ENCODE data around the gene AACS. TPM values are rescaled to one million over a fixed set of nuclear protein-coding genes. Genes with fewer than 3 reads are reported as not detected.
"Not testable (repeated sequence)": the region's sequence is repeated elsewhere in the genome, so short reads cannot be mapped to it uniquely, and the experiment has no call there.

The AACS gene
- total RNA-seq, 1 donor from 2014 or later = 21.7 TPM

DNA sequence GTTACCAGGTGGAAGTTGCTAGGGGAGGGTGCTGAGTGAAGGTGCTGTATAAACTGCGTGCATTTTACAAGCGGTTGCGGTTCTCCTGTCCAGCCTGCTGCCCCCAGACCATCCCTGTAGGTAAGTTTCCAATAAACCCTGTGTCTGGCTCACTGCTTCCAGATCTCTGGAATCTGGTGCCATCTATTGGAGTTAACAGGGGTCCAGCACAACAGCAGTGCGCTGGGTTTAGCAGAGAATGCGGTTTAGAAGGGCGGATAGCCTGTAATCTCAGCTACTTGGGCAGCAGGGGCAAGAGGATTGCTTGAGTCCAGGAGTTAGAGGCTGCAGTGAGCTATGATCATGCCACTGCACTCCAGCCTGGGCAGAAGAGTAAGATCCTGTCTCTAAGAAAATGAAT lies 4.9 kb downstream of the AACS start:
- Histone ChIP-seq H3K27me3 (ENCODE audit: low read depth) (no peaks in the 10 kb centered on the region), H3K4me1 (peaks cover 6% of the 10 kb centered on the region), H3K27ac (no peak overlapping the region), H3K9me3 (no peaks in the 10 kb centered on the region), H3K4me3 (no peak overlapping the region), H3K36me3 (no peaks in the 10 kb centered on the region)
- intact Hi-C loops (cut with DNase I) = no loop called here
- ATAC-seq (no peak), DNase-seq (no peak)
- TF ChIP-seq, protein P1, sequence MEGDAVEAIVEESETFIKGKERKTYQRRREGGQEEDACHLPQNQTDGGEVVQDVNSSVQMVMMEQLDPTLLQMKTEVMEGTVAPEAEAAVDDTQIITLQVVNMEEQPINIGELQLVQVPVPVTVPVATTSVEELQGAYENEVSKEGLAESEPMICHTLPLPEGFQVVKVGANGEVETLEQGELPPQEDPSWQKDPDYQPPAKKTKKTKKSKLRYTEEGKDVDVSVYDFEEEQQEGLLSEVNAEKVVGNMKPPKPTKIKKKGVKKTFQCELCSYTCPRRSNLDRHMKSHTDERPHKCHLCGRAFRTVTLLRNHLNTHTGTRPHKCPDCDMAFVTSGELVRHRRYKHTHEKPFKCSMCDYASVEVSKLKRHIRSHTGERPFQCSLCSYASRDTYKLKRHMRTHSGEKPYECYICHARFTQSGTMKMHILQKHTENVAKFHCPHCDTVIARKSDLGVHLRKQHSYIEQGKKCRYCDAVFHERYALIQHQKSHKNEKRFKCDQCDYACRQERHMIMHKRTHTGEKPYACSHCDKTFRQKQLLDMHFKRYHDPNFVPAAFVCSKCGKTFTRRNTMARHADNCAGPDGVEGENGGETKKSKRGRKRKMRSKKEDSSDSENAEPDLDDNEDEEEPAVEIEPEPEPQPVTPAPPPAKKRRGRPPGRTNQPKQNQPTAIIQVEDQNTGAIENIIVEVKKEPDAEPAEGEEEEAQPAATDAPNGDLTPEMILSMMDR (IDR thresholded peaks at IDR 0.05) = no peak

DNA sequence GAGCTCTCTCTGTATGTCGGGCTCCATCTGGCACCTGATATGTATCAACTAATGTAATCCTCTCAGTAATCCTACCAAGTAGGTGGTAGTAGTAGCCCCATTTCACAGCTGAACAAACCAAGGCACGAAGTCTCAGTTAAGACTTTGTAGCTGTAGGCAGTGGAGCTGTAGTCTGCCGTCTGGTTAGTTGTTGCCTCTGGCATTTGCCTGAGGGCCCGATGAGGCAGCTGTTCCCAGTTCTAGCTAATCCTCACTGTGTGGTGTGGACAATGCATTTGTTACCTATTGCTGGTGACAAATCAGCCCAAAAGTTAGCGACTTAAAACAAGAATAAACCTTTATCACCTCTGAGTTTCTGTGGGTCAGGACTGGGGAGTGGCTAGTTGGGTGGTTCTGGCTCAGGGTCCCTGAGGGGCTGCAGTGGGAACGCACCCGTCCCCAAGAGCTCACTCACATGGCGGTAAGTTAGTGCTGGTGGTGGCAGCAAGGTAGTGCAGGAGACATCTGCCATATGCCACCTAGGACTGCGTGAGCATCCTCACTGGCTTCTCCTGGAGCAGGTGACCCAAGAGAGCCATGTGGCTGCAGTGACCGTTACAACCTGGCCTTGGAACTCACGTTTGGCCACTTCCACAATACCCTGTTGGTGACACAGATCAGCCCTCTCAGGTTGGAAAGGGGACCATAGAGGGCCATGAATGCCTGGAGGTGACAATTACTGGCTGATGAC lies 5.6 kb downstream of the AACS start:
- TF ChIP-seq, protein P1 (IDR thresholded peaks at IDR 0.05) = no peak
- intact Hi-C loops (cut with DNase I) = no loop called here
- Histone ChIP-seq H3K27ac (no peak overlapping the region), H3K4me1 (peaks cover 2% of the 10 kb centered on the region), H3K36me3 (peaks cover 3% of the 10 kb centered on the region), H3K27me3 (ENCODE audit: low read depth) (no peaks in the 10 kb centered on the region), H3K4me3 (no peak overlapping the region), H3K9me3 (no peaks in the 10 kb centered on the region)
- no peak for DNase-seq
- no peak for ATAC-seq

DNA sequence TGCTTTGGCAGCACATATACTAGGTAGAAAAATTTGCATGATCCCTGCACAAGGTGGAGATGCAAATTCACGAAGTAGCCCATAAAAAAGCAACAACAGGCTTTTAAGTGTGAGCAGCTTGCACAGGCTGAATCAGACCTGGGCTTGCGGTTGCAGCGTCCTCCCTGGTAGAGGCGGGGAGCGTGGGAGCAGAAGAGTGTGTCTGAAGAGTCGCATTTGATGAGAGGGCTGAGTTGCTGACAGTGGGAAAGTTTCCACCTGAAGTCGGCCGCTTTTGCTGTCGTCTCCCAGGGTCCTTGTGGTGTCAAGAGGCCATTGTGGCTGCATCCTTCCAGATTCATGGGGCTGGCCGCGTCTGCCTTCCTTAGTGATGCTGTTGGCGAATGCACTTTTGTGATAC lies 6.2 kb downstream of the AACS start:
- DNase-seq = no peak
- ATAC-seq = no peak
- intact Hi-C loops (cut with DNase I) = no loop called here
- Histone ChIP-seq H3K27me3 (ENCODE audit: low read depth) (no peaks in the 10 kb centered on the region), H3K4me1 (no peaks in the 10 kb centered on the region), H3K9me3 (no peaks in the 10 kb centered on the region), H3K27ac (no peak overlapping the region), H3K36me3 (peaks cover 9% of the 10 kb centered on the region), H3K4me3 (no peak overlapping the region)
- TF ChIP-seq, protein P1 (IDR thresholded peaks at IDR 0.05) = no peak

DNA sequence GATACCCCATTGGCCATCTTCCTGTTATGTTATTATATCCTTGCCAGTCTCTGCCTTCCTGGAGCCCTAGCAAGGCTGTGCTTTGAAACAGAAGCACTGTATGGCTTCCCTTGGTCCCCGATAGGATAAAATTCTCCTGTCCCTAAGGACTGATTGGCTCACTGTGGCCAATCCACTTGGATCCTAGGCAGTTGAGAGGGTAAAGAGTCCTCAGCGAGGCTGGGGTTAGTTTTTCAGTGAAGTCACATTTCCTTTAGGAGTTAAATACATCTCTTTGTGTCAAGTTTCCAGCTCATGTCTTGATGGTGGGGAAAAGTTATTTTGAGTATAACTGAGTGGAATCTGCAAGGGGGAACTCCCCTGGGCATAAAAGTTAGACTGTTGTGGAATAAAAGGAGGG lies 7.3 kb downstream of the AACS start:
- peaks cover 15% of the 10 kb centered on the region for H3K36me3 ChIP-seq
- intact Hi-C loops (cut with DNase I) = no loop called here
- no peaks in the 10 kb centered on the region for H3K27me3 ChIP-seq (ENCODE audit: low read depth)
- no peaks in the 10 kb centered on the region for H3K9me3 ChIP-seq
- H3K4me1 ChIP-seq = no peaks in the 10 kb centered on the region
- ATAC-seq (no peak), DNase-seq (no peak)
- H3K27ac ChIP-seq = no peak overlapping the region
- TF ChIP-seq, protein P1 (IDR thresholded peaks at IDR 0.05) = no peak
- H3K4me3 ChIP-seq = no peak overlapping the region

DNA sequence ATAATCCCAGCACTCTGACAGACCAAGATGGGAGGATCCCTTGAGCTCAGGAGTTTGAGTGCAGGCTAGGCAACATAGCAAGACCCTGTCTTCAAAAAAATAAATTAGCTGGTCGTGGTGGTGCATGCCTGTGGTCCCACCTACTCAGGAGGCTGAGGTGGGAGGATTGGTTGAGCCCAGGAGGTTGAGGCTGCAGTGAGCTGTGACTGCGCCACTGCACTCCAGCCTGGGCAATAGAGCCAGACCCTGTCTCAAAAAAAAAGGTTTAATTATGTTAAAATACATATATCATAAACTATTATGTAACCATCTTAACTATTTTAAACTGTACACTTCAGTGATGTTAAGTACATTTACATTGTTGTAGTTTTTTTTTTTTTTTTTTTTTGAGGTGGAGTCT lies 9.1 kb downstream of the AACS start:
- H3K9me3 ChIP-seq; DNase-seq; H3K27me3 ChIP-seq (ENCODE audit: low read depth); ATAC-seq; H3K4me3 ChIP-seq; H3K27ac ChIP-seq; intact Hi-C loops (cut with DNase I); H3K4me1 ChIP-seq: not testable (repeated sequence)
- H3K36me3 ChIP-seq = peaks cover 26% of the 10 kb centered on the region

DNA sequence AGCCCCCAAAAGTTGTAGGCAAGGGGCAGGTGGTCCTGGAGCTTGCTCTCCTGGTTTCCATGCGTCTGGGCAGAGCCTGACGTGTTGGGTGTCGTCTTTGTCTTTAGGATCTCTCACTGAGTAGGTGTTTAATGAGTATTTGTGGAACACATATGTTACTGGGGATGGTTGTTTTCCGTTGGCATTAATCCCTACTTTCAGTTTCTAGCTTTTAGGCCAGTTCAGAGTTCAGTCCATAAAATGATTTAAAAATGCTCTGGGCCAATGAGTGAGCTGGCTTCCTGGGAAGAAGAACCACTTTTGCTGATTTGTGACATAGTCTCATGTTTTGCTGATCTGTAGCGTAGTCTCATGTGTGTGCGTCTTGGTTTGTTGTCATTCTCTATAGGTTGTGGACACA lies 10.9 kb downstream of the AACS start:
- no peaks in the 10 kb centered on the region for H3K9me3 ChIP-seq
- intact Hi-C loops (cut with DNase I) = no loop called here
- no peak overlapping the region for H3K27ac ChIP-seq
- H3K36me3 ChIP-seq = peaks cover 26% of the 10 kb centered on the region
- H3K4me3 ChIP-seq = no peak overlapping the region
- TF ChIP-seq, protein P1 (IDR thresholded peaks at IDR 0.05) = no peak
- no peaks in the 10 kb centered on the region for H3K4me1 ChIP-seq
- no peak for DNase-seq
- no peaks in the 10 kb centered on the region for H3K27me3 ChIP-seq (ENCODE audit: low read depth)
- no peak for ATAC-seq
